ENCODE measurements around the gene PRMT6. TPM values are rescaled to one million over a fixed set of nuclear protein-coding genes. Genes with fewer than 3 reads are reported as not detected.

The PRMT6 gene
- total RNA-seq, result 10 to 100 TPM in 2 of 4 donors, 1 to 10 TPM in 2; 9.0 to 16.4 (median 10.1) TPM

- DNase-seq (ENCODE audit: low spot score in 2 of 2), result peak; percentile 76 to 96
- TF ChIP-seq CTCF (IDR thresholded peaks at IDR 0.05) (no peak), POLR2A (IDR thresholded peaks at IDR 0.05) (no peak)
- WGBS, 2 donors, result 0 to 1% methylated on average over 54 to 65 of the region's 73 CpGs
- peak within 1 kb of the TSS; percentile 88 for H3K4me3 ChIP-seq (ENCODE audit: low read depth, poor library complexity, severe bottlenecking)
- intact Hi-C loops (cut with DNase I; ENCODE audit: low total_unique reads), result no loop called here
Measured at GRCh38 chr1:107056426-107057196, at the start of gene PRMT6. PRMT6 (plus strand) TSS chr1:107056674; CDS start chr1:107056716, 42 bp downstream.

- 46 to 52% methylated on average over 3 of the region's 3 CpGs for WGBS, 2 donors
- intact Hi-C loops (cut with DNase I; ENCODE audit: low total_unique reads), result no loop called here
- no peak for DNase-seq (ENCODE audit: low spot score in 2 of 2)
- no peak overlapping the region for H3K4me3 ChIP-seq (ENCODE audit: low read depth, poor library complexity, severe bottlenecking)
- no peak for TF ChIP-seq CTCF (IDR thresholded peaks at IDR 0.05)
- TF ChIP-seq POLR2A (IDR thresholded peaks at IDR 0.05), result no peak
Measured at GRCh38 chr1:107009281-107009680, 47.2 kb upstream of the PRMT6 start.

- TF ChIP-seq CTCF (IDR thresholded peaks at IDR 0.05) (no peak), POLR2A (IDR thresholded peaks at IDR 0.05) (no peak)
- H3K4me3 ChIP-seq (ENCODE audit: low read depth, poor library complexity, severe bottlenecking), result no peak overlapping the region
- intact Hi-C loops (cut with DNase I; ENCODE audit: low total_unique reads), result no loop called here
- 55 to 65% methylated on average over 3 of the region's 3 CpGs for WGBS, 2 donors
- no peak for DNase-seq (ENCODE audit: low spot score in 2 of 2)
Measured at GRCh38 chr1:107010582-107010981, 45.9 kb upstream of the PRMT6 start.

- no peak overlapping the region for H3K4me3 ChIP-seq (ENCODE audit: low read depth, poor library complexity, severe bottlenecking)
- DNase-seq (ENCODE audit: low spot score in 2 of 2), result no peak
- TF ChIP-seq CTCF (IDR thresholded peaks at IDR 0.05) (no peak), POLR2A (IDR thresholded peaks at IDR 0.05) (no peak)
- intact Hi-C loops (cut with DNase I; ENCODE audit: low total_unique reads), result no loop called here
- 69 to 71% methylated on average over 3 of the region's 3 CpGs for WGBS, 2 donors
Measured at GRCh38 chr1:107016376-107016978, 40.0 kb upstream of the PRMT6 start.

- intact Hi-C loops (cut with DNase I; ENCODE audit: low total_unique reads), result no loop called here
- WGBS, 2 donors, result 80 to 94% methylated on average over 5 of the region's 5 CpGs
- DNase-seq (ENCODE audit: low spot score in 2 of 2), result no peak
- no peak overlapping the region for H3K4me3 ChIP-seq (ENCODE audit: low read depth, poor library complexity, severe bottlenecking)
- no peak for TF ChIP-seq CTCF (IDR thresholded peaks at IDR 0.05)
- TF ChIP-seq POLR2A (IDR thresholded peaks at IDR 0.05), result no peak
Measured at GRCh38 chr1:107018445-107018844, 38.0 kb upstream of the PRMT6 start.

All from lower leg skin (tissue), 4 donors.